Heart left ventricle (tissue), 16 donors: ENCODE data around the gene ATXN7L3B. TPM values are rescaled to one million over a fixed set of nuclear protein-coding genes. Genes with fewer than 3 reads are reported as not detected.

Experiments used
- ATAC-seq, 4 donors: fragments of 200-7000 bp; cut with Tn5 transposase; one replicate each; pipeline ENCODE4 v1.9.1; 2020 to 2022; ENCODE audit warnings: moderate library complexity in 4 of 4, mild to moderate bottlenecking in 3 of 4, moderate number of reproducible peaks in 1 of 4
- DNase-seq, 5 donors: peaks; one replicate each; pipeline ENCODE4 v3.0.0-alpha.2; 2020
- H3K27ac ChIP-seq, 12 donors: fragments of 200-600 bp; sonication (generic) in 4 of 12; one replicate each; pipeline versions ENCODE4 v1.5.0 to v1.8.0; 2016 to 2022; ENCODE audit warnings: mild to moderate bottlenecking in 2 of 12
- H3K27me3 ChIP-seq, 9 donors: fragments of 200-600 bp; sonication (generic) in 2 of 9; one replicate each; pipeline versions ENCODE4 v1.5.1 to v1.8.0; 2016 to 2022; ENCODE audit warnings: mild to moderate bottlenecking in 3 of 9
- H3K36me3 ChIP-seq, 9 donors: fragments of 200-600 bp; sonication (generic) in 2 of 9; one replicate each; pipeline versions ENCODE4 v1.5.0 to v1.8.0; 2018 to 2022; ENCODE audit warnings: mild to moderate bottlenecking in 2 of 9
- H3K4me1 ChIP-seq, 12 donors: fragments of 200-600 bp; sonication (generic) in 4 of 12; one replicate each; pipeline versions ENCODE4 v1.5.0 to v1.8.0; 2016 to 2022; ENCODE audit warnings: mild to moderate bottlenecking in 3 of 12
- H3K4me3 ChIP-seq, 12 donors: fragments of 200-600 bp; sonication (generic) in 4 of 12; one replicate each; pipeline versions ENCODE4 v1.5.0 to v1.8.0; 2017 to 2022; ENCODE audit warnings: mild to moderate bottlenecking in 9 of 12, moderate library complexity in 4 of 12
- H3K9me3 ChIP-seq, 12 donors: fragments of 200-600 bp; sonication (generic) in 4 of 12; one replicate each; pipeline versions ENCODE4 v1.5.0 to v1.8.0; 2016 to 2022; ENCODE audit warnings: mild to moderate bottlenecking in 1 of 12
- POLR2A ChIP-seq, 2 donors: fragments of 450-650 bp; IDR thresholded peaks; one replicate each; pipeline ENCODE4 v1.6.1; 2017; ENCODE audit warnings: antibody characterized with exemption in 2 of 2, mild to moderate bottlenecking in 2 of 2, moderate library complexity in 2 of 2
- WGBS, 4 donors: extraction: QIAGEN DNeasy Blood & Tissue Kit in 2 of 4; methylation state at CpG; one replicate each; pipeline versions ENCODE4 v1.1.5 to v1.1.7; 2013 to 2018; 5-methylcytosine and 5-hydroxymethylcytosine counted together
- intact Hi-C, 10 donors: fragments of 100-400 bp; cut with DNase I; formaldehyde crosslinking; loops; one replicate each; pipeline versions ENCODE4 v1.11.1 to v1.14.2; 2022
- polyA plus RNA-seq, 2 donors: library from polyadenylated mRNA; stranded (reverse); fragments of 200-250 nt; gene quantifications; one replicate each; pipeline ENCODE4 v1.2.3, GENCODE V29; 2013
- total RNA-seq, 9 donors: library from RNA; depleted of rRNA in 2 of 9; stranded (reverse); fragments of >200 nt in 2 of 9; fragmentation: NEBNext Ultra II Directional in 3 of 9; extraction: Animal tissue kit (Norgen Biotek cat#: 25700) in 3 of 9; gene quantifications; one replicate each; pipeline versions ENCODE4 v1.1.0 to v1.2.4, GENCODE V29; 2016 to 2023
- TF ChIP-seq, protein P1 (sequence below), 12 donors: fragments of 200-600 bp; sonication (generic) in 4 of 12; IDR thresholded peaks; one replicate each; pipeline versions ENCODE4 v1.5.0 to v1.8.0; 2018 to 2022; ENCODE audit warnings: antibody characterized with exemption in 12 of 12, mild to moderate bottlenecking in 5 of 12
- donor health status: ischemic (EF 13 %, LVEDD 7.1; RV severe dilation, severe dysfunction).
- donor health status: healthy with polysubstance abuse.
- donor health status: DM: no; HTN: yes; CAD: no.
- donor health status: DM: no; HTN: no; CAD: no.
- donor health status: ischemic (EF 25% LVEDD 6.9; RV normal size, moderate dysfunction).
- donor health status: ischemic (EF 25% LVEDD 5.7; RV mildly dilated, moderate dysfunction).
- donor health status: healthy.
- donor health status: DM: yes; HTN: yes; CAD: no.
- donor health status: ischemic (EF 35%, LVEDD 5.7; RV mildly dilated, moderate dysfunction).
- donor health status: nonischemic (EF 11% LVEDD 7.7; RV severe dilation, severe dysfunction).
- donor health status: DM: yes; HTN: yes; CAD: no.
- donor health status: PGD.
- donor health status: ischemic (EF 29% LVEDD 5.4; RV normal size, mild dysfunction).
- donor health status: nonischemic (EF 23%, LVEDD 6.1; RV moderate dilation, normal function).

The ATXN7L3B gene
- total and polyA plus RNA-seq, 11 donors, result 7.0 to 25.5 (median 22.1) TPM

DNA sequence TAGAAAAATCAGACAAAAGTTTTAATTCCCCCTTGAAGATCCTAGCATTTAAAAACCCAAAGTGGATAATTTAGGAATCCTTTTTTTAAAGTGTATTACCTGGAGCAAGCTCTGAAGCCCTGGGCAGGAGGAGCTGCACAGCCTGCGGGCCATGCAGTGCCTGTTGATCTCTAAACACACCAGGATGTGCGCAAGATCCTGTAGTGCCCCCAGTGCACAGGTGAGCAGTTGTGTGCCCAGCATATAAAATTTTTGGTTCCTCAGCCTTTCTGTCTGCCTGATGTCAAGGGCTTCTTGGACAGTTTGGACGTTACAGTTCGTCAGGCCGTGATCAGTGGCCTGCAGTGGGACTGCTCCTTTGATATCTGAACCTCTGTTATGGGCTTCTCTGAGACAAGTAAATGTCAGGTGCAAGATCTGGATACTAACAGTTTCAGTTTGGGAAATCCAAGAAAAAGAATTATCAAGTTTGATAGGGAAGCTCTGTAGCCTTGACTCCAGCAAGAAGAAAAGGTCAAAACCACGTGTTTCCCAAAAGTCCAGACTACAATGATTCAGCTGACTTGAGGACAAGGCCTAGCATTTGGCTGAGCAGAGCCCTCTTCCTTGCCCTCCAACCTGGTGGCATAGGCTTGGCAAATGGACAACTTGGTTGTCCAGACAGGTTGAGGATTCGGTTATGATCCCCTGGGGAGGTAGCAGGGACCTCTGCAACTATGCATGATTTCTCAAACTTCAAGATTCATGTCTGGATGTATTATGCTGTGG lies 1.0 kb downstream of the ATXN7L3B start:
- Histone ChIP-seq H3K36me3 (peaks cover 0 to 24% (median 7%) of the 10 kb centered on the region in 9 donors), H3K27ac (peak overlapping the region; percentile 85 to 98 (median 92)), H3K27me3 (no peaks in the 10 kb centered on the region), H3K4me3 (peak overlapping the region; percentile 51 to 97 (median 74)), H3K4me1 (peaks cover 3 to 45% (median 38%) of the 10 kb centered on the region in 12 donors), H3K9me3 (no peaks in the 10 kb centered on the region)
- intact Hi-C loops, result no loop called here
- no peak for TF ChIP-seq POLR2A (IDR thresholded peaks at IDR 0.05)
- TF ChIP-seq, protein P1, sequence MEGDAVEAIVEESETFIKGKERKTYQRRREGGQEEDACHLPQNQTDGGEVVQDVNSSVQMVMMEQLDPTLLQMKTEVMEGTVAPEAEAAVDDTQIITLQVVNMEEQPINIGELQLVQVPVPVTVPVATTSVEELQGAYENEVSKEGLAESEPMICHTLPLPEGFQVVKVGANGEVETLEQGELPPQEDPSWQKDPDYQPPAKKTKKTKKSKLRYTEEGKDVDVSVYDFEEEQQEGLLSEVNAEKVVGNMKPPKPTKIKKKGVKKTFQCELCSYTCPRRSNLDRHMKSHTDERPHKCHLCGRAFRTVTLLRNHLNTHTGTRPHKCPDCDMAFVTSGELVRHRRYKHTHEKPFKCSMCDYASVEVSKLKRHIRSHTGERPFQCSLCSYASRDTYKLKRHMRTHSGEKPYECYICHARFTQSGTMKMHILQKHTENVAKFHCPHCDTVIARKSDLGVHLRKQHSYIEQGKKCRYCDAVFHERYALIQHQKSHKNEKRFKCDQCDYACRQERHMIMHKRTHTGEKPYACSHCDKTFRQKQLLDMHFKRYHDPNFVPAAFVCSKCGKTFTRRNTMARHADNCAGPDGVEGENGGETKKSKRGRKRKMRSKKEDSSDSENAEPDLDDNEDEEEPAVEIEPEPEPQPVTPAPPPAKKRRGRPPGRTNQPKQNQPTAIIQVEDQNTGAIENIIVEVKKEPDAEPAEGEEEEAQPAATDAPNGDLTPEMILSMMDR (IDR thresholded peaks at IDR 0.05), result no peak
- 13 to 19% (median 15%) methylated on average over 7 of the region's 7 CpGs for WGBS, 4 donors
- ATAC-seq (peak in 2 of 4 donors; percentile 20 to 33), DNase-seq (no peak)

DNA sequence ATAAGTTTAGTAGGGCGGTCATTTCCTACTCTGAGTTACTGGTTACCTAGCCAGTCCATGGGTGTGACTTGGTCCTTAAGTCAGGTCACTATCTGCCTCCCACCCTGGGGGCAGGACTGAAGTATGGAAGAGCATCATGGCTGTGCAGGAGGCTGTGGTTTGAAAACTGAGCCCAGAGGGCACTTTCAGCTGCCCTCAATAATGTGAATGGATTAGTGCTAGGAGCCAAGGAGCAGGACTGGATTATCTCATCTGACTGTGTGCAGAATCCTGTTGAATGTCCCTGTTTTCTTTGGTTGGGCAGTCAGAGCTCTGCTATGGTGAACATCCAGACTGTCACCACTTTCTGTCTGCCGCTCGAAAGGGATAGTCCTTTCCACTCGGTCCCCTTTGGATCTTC lies 1.6 kb downstream of the ATXN7L3B start:
- peak overlapping the region in 7 of 12 donors; percentile 6 to 95 (median 91) for H3K27ac ChIP-seq
- intact Hi-C loops, result no loop called here
- no peak for TF ChIP-seq POLR2A (IDR thresholded peaks at IDR 0.05)
- TF ChIP-seq, protein P1 (IDR thresholded peaks at IDR 0.05), result no peak
- peaks cover 0 to 24% (median 7%) of the 10 kb centered on the region in 9 donors for H3K36me3 ChIP-seq
- H3K4me3 ChIP-seq, result peak overlapping the region in 11 of 12 donors; percentile 51 to 97 (median 74)
- DNase-seq, result no peak
- ATAC-seq, result no peak
- no peaks in the 10 kb centered on the region for H3K9me3 ChIP-seq
- WGBS, 4 donors, result 46 to 63% (median 51%) methylated on average over 4 of the region's 4 CpGs
- no peaks in the 10 kb centered on the region for H3K27me3 ChIP-seq
- H3K4me1 ChIP-seq, result peaks cover 3 to 45% (median 38%) of the 10 kb centered on the region in 12 donors

DNA sequence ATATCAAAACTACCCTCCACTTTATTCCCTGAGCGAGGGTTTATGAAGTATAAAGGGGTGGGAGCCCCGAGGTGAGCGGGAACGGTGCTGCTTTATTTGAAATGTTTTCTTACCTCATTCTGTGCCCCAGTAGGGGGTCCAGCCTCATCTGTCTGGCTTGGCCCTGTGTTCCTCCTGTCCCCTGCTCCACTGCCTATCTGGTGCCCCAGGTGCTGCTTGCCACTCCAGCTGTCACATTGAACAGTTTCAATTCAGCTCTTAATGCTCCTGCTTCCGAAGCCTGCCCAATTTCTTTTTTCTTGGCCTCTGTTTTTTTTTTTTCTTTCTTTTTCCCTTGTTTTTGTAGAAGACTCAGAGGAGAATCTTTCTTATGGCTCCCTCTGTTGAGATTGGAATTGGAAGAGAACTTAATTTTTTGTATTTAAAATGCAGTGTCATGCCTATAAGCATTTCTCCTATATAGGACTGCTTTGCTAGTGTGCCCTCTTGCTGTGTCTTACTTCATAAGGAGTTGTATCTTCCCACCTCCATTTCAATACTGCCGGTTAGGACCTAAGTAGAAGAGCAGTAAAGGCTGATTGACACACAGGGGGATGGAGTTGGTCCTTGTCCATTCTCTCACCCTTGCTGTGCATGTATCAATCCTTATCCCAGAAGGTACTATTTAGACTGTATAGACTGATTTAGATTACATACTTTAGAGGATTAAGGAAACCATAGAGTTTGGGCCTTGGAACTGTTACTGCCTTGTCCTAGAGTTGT lies 2.3 kb downstream of the ATXN7L3B start:
- no peak for DNase-seq
- ATAC-seq, result no peak
- peaks cover 3 to 45% (median 38%) of the 10 kb centered on the region in 12 donors for H3K4me1 ChIP-seq
- 28 to 50% (median 40%) methylated on average over 6 of the region's 6 CpGs for WGBS, 4 donors
- no peaks in the 10 kb centered on the region for H3K9me3 ChIP-seq
- H3K27me3 ChIP-seq, result no peaks in the 10 kb centered on the region
- peak overlapping the region in 11 of 12 donors; percentile 51 to 97 (median 74) for H3K4me3 ChIP-seq
- TF ChIP-seq POLR2A (IDR thresholded peaks at IDR 0.05), result no peak
- TF ChIP-seq, protein P1 (IDR thresholded peaks at IDR 0.05), result no peak
- intact Hi-C loops, result no loop called here
- H3K27ac ChIP-seq, result peak overlapping the region in 7 of 12 donors; percentile 6 to 95 (median 91)
- peaks cover 0 to 24% (median 7%) of the 10 kb centered on the region in 9 donors for H3K36me3 ChIP-seq

DNA sequence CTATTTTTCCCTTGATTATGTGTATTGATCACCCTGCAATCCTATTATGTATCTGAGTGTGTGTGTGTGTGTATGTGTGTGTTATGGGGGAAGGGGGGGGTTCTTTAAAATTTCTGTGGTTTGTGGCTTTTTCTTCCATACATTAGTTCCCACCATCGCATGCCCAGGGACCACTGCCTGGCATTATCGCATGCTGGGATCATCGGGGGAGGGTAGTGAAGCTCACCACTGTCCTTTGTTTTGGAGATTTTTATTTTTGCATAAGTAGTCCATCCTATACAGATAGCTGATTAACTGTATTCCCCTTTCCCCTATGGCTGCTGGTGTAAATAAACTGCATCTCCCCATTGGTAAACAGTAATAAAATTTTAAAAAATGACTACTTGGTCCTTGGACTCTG lies 3.4 kb downstream of the ATXN7L3B start:
- no peaks in the 10 kb centered on the region for H3K27me3 ChIP-seq
- intact Hi-C loops, result no loop called here
- TF ChIP-seq, protein P1 (IDR thresholded peaks at IDR 0.05), result no peak
- TF ChIP-seq POLR2A (IDR thresholded peaks at IDR 0.05), result no peak
- peaks cover 0 to 24% (median 7%) of the 10 kb centered on the region in 9 donors for H3K36me3 ChIP-seq
- H3K9me3 ChIP-seq, result no peaks in the 10 kb centered on the region
- H3K4me3 ChIP-seq, result peak overlapping the region in 2 of 12 donors; percentile 71 to 73
- 60 to 67% (median 66%) methylated on average over 3 of the region's 3 CpGs for WGBS, 4 donors
- H3K4me1 ChIP-seq, result peaks cover 3 to 45% (median 38%) of the 10 kb centered on the region in 12 donors
- ATAC-seq (no peak), DNase-seq (no peak)
- no peak overlapping the region for H3K27ac ChIP-seq
